Measurements from ENCODE around the gene KIF13A. TPM values are rescaled to one million over a fixed set of nuclear protein-coding genes. Genes with fewer than 3 reads are reported as not detected.
"Not testable (repeated sequence)": the region's sequence is repeated elsewhere in the genome, so short reads cannot be mapped to it uniquely, and the experiment has no call there.

KIF13A gene
- total RNA-seq, 1 donor from 2014 or later: 51.9 TPM

- Mint-ChIP-seq H3K27ac (ENCODE audit: unreplicated experiment) (no peak overlapping the region), H3K27me3 (ENCODE audit: low read depth) (no peaks in the 10 kb centered on the region), H3K4me3 (ENCODE audit: unreplicated experiment) (no peak overlapping the region), H3K36me3 (ENCODE audit: low read depth) (peaks cover 43% of the 10 kb centered on the region), H3K4me1 (ENCODE audit: low read depth) (no peaks in the 10 kb centered on the region), H3K9me3 (ENCODE audit: low read depth) (peaks cover 39% of the 10 kb centered on the region)
- DNase-seq (ENCODE audit: low spot score): no peak
- TF ChIP-seq CTCF (IDR thresholded peaks at IDR 0.05): no peak
Measured at GRCh38 chr6:17894905-17895304, 92.5 kb downstream of the KIF13A start.

- Mint-ChIP-seq H3K36me3 (ENCODE audit: low read depth) (peaks cover 43% of the 10 kb centered on the region), H3K4me3 (ENCODE audit: unreplicated experiment) (no peak overlapping the region), H3K27ac (ENCODE audit: unreplicated experiment) (no peak overlapping the region), H3K9me3 (ENCODE audit: low read depth) (peaks cover 39% of the 10 kb centered on the region), H3K4me1 (ENCODE audit: low read depth) (no peaks in the 10 kb centered on the region), H3K27me3 (ENCODE audit: low read depth) (no peaks in the 10 kb centered on the region)
- no peak for DNase-seq (ENCODE audit: low spot score)
- TF ChIP-seq CTCF (IDR thresholded peaks at IDR 0.05): no peak
Measured at GRCh38 chr6:17894191-17894590, 93.2 kb downstream of the KIF13A start.

- H3K27me3 Mint-ChIP-seq (ENCODE audit: low read depth): no peaks in the 10 kb centered on the region
- no peak overlapping the region for H3K4me3 Mint-ChIP-seq (ENCODE audit: unreplicated experiment)
- H3K36me3 Mint-ChIP-seq (ENCODE audit: low read depth): peaks cover 33% of the 10 kb centered on the region
- TF ChIP-seq CTCF (IDR thresholded peaks at IDR 0.05): no peak
- no peak for DNase-seq (ENCODE audit: low spot score)
- peaks cover 32% of the 10 kb centered on the region for H3K9me3 Mint-ChIP-seq (ENCODE audit: low read depth)
- no peak overlapping the region for H3K27ac Mint-ChIP-seq (ENCODE audit: unreplicated experiment)
- H3K4me1 Mint-ChIP-seq (ENCODE audit: low read depth): no peaks in the 10 kb centered on the region
Measured at GRCh38 chr6:17892097-17892686, 95.2 kb downstream of the KIF13A start.

- H3K36me3 Mint-ChIP-seq (ENCODE audit: low read depth): peaks cover 18% of the 10 kb centered on the region
- H3K27me3 Mint-ChIP-seq (ENCODE audit: low read depth): no peaks in the 10 kb centered on the region
- H3K4me3 Mint-ChIP-seq (ENCODE audit: unreplicated experiment): no peak overlapping the region
- peaks cover 18% of the 10 kb centered on the region for H3K9me3 Mint-ChIP-seq (ENCODE audit: low read depth)
- no peak overlapping the region for H3K27ac Mint-ChIP-seq (ENCODE audit: unreplicated experiment)
- TF ChIP-seq CTCF (IDR thresholded peaks at IDR 0.05): no peak
- H3K4me1 Mint-ChIP-seq (ENCODE audit: low read depth): peaks cover 11% of the 10 kb centered on the region
- no peak for DNase-seq (ENCODE audit: low spot score)
Measured at GRCh38 chr6:17890309-17890708, 97.1 kb downstream of the KIF13A start.

- H3K27me3 Mint-ChIP-seq (ENCODE audit: low read depth); H3K4me3 Mint-ChIP-seq (ENCODE audit: unreplicated experiment); H3K27ac Mint-ChIP-seq (ENCODE audit: unreplicated experiment); DNase-seq (ENCODE audit: low spot score): not testable (repeated sequence)
- Mint-ChIP-seq H3K4me1 (ENCODE audit: low read depth) (peaks cover 17% of the 10 kb centered on the region), H3K9me3 (ENCODE audit: low read depth) (peaks cover 13% of the 10 kb centered on the region), H3K36me3 (ENCODE audit: low read depth) (peaks cover 13% of the 10 kb centered on the region)
Measured at GRCh38 chr6:17889777-17890176, 97.7 kb downstream of the KIF13A start.

- Mint-ChIP-seq H3K9me3 (ENCODE audit: low read depth) (no peaks in the 10 kb centered on the region), H3K4me3 (ENCODE audit: unreplicated experiment) (no peak overlapping the region), H3K27me3 (ENCODE audit: low read depth) (no peaks in the 10 kb centered on the region), H3K36me3 (ENCODE audit: low read depth) (peaks cover 3% of the 10 kb centered on the region), H3K27ac (ENCODE audit: unreplicated experiment) (no peak overlapping the region), H3K4me1 (ENCODE audit: low read depth) (peaks cover 26% of the 10 kb centered on the region)
- no peak for TF ChIP-seq CTCF (IDR thresholded peaks at IDR 0.05)
- DNase-seq (ENCODE audit: low spot score): no peak
Measured at GRCh38 chr6:17886891-17887290, 100.5 kb downstream of the KIF13A start.

Data from chondrocyte (in vitro differentiated cells).